Measurements from ENCODE around the gene SLF2. TPM values are rescaled to one million over a fixed set of nuclear protein-coding genes. Genes with fewer than 3 reads are reported as not detected.

SLF2 gene
- total RNA-seq, 1 experiment from 2014 or later = 13.6 TPM

DNA sequence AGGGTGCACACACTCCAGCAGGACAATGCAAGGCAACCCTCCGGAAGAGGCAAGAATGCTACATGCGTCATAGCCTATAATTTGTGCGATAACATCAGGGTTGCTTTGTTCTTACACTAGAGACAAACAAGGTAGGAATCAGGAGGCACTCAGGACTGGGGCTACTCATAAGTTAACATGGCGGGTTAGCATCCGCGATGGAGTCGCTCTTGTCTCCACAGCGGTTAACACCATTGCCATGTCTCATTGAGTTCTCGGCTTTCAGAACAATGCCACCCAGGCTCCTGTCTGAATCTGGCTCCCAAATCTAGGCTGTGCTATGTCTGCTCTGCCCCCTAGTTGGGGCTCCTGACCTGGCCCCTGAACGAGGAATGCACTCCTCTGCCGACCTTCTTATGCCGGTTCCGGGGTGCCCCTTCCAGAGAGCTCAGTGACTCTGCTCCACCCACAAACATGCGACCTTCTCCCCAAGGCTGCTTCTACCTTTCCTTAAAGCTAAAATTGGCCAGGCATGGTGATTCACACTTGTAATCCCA is 24.9 kb upstream of the SLF2 start:
- Histone ChIP-seq H2AFZ (no peak overlapping the region), H3K9me2 (ENCODE audit: insufficient read depth) (no peaks in the 10 kb centered on the region), H3K9me3 (ENCODE audit: insufficient read depth, low read depth) (no peaks in the 10 kb centered on the region), H3K27me3 (ENCODE audit: insufficient read depth, low read depth) (no peaks in the 10 kb centered on the region), H3K27ac (no peak overlapping the region), H3K4me3 (no peak overlapping the region), H3K79me2 (ENCODE audit: low read depth) (no peaks in the 10 kb centered on the region), H3K4me2 (no peak overlapping the region), H3K4me1 (replicated peaks; ENCODE audit: insufficient read depth) (peaks cover 16% of the 10 kb centered on the region), H3F3A (ENCODE audit: insufficient read depth, low read depth) (peaks cover 10% of the 10 kb centered on the region; the same call in 1 of the 2 replicates), H4K20me1 (ENCODE audit: insufficient read depth) (no peaks in the 10 kb centered on the region), H3K36me3 (ENCODE audit: low read depth) (no peaks in the 10 kb centered on the region)
- TF ChIP-seq, protein P1, sequence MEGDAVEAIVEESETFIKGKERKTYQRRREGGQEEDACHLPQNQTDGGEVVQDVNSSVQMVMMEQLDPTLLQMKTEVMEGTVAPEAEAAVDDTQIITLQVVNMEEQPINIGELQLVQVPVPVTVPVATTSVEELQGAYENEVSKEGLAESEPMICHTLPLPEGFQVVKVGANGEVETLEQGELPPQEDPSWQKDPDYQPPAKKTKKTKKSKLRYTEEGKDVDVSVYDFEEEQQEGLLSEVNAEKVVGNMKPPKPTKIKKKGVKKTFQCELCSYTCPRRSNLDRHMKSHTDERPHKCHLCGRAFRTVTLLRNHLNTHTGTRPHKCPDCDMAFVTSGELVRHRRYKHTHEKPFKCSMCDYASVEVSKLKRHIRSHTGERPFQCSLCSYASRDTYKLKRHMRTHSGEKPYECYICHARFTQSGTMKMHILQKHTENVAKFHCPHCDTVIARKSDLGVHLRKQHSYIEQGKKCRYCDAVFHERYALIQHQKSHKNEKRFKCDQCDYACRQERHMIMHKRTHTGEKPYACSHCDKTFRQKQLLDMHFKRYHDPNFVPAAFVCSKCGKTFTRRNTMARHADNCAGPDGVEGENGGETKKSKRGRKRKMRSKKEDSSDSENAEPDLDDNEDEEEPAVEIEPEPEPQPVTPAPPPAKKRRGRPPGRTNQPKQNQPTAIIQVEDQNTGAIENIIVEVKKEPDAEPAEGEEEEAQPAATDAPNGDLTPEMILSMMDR (conservative IDR thresholded peaks at IDR 0.05) = no peak
- TF ChIP-seq EZH2 (IDR thresholded peaks at IDR 0.05; ENCODE audit: low read depth) = no peak
- ChIA-PET CTCF (no interaction called here), POLR2A (ENCODE audit: unreplicated experiment) (no interaction called here)
- intact Hi-C loops (cut with micrococcal nuclease; ENCODE audit: unreplicated experiment) = loop anchor here (5.0 kb wide), 1 partner anchor 124 kb away; no protein-coding TSS in a partner anchor
- no TSS peak for BruUV-seq (replicated peaks)
- no peak for DNase-seq

DNA sequence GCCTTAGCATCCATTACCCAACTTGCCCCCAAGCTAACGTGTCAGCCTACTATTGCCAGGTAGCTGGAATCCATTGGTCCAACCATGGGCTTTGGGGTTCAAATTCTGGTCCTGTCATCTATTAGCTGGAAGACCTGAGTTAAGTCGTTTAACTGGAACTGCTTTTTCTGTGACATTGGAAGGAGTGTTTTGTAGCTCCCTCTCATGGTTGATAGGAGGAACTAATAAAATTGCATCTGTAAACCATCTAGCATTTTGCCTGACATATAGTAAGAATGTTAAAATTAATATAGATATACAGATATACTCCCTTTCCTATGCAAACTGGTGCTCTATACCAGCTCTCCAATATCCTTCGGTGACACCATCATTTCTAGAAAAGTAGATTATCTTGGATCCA is 23.8 kb upstream of the SLF2 start:
- POLR2A ChIA-PET (ENCODE audit: unreplicated experiment) = no interaction called here
- peaks cover 16% of the 10 kb centered on the region for H3K4me1 ChIP-seq (replicated peaks; ENCODE audit: insufficient read depth)
- no peaks in the 10 kb centered on the region for H4K20me1 ChIP-seq (ENCODE audit: insufficient read depth)
- CTCF ChIA-PET = interaction anchor here (1.0 kb wide), 1 partner anchor 10 kb away, joined by 6 read pairs; no protein-coding TSS in a partner anchor
- H2AFZ ChIP-seq = no peak overlapping the region
- H3K27ac ChIP-seq = no peak overlapping the region
- TF ChIP-seq, protein P1 (conservative IDR thresholded peaks at IDR 0.05) = no peak
- TF ChIP-seq EZH2 (IDR thresholded peaks at IDR 0.05; ENCODE audit: low read depth) = no peak
- DNase-seq = no peak
- no peaks in the 10 kb centered on the region for H3K9me2 ChIP-seq (ENCODE audit: insufficient read depth)
- no peaks in the 10 kb centered on the region for H3K9me3 ChIP-seq (ENCODE audit: insufficient read depth, low read depth)
- H3K27me3 ChIP-seq (ENCODE audit: insufficient read depth, low read depth) = no peaks in the 10 kb centered on the region
- H3K36me3 ChIP-seq (ENCODE audit: low read depth) = no peaks in the 10 kb centered on the region
- BruUV-seq (replicated peaks) = no TSS peak
- no peaks in the 10 kb centered on the region for H3K79me2 ChIP-seq (ENCODE audit: low read depth)
- H3K4me3 ChIP-seq = no peak overlapping the region
- H3F3A ChIP-seq (ENCODE audit: insufficient read depth, low read depth) = peaks cover 10% of the 10 kb centered on the region; the same call in 1 of the 2 replicates
- H3K4me2 ChIP-seq = no peak overlapping the region
- intact Hi-C loops (cut with micrococcal nuclease; ENCODE audit: unreplicated experiment) = loop anchor here (5.0 kb wide), 1 partner anchor 123 kb away; no protein-coding TSS in a partner anchor

DNA sequence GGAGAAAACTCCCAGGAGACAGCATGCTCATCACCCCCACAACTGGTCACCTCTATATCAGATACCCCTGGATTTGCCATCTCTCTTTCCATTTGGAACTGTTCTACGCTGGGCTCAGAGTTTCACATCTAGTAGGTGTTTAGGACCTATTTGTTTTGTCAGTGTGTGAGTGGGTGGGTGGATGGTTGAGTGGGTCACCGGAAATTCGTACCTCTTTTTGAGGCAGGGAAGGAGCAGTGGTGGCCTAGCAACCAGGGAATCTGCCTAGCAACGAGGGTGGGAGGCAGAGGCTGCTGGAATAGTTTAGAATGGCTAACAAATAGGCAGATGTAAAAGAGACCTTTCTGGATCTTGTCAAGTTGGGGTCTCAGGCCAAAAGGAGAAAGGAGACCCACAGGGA is 23.2 kb upstream of the SLF2 start:
- Histone ChIP-seq H3K4me1 (replicated peaks; ENCODE audit: insufficient read depth) (peaks cover 16% of the 10 kb centered on the region), H2AFZ (no peak overlapping the region), H3F3A (ENCODE audit: insufficient read depth, low read depth) (peaks cover 10% of the 10 kb centered on the region; the same call in 1 of the 2 replicates), H3K4me2 (no peak overlapping the region), H3K4me3 (no peak overlapping the region), H3K36me3 (ENCODE audit: low read depth) (no peaks in the 10 kb centered on the region), H3K27ac (no peak overlapping the region), H3K27me3 (ENCODE audit: insufficient read depth, low read depth) (no peaks in the 10 kb centered on the region), H3K79me2 (ENCODE audit: low read depth) (no peaks in the 10 kb centered on the region), H3K9me3 (ENCODE audit: insufficient read depth, low read depth) (no peaks in the 10 kb centered on the region), H4K20me1 (ENCODE audit: insufficient read depth) (no peaks in the 10 kb centered on the region), H3K9me2 (ENCODE audit: insufficient read depth) (no peaks in the 10 kb centered on the region)
- ChIA-PET CTCF (no interaction called here), POLR2A (ENCODE audit: unreplicated experiment) (no interaction called here)
- BruUV-seq (replicated peaks) = no TSS peak
- intact Hi-C loops (cut with micrococcal nuclease; ENCODE audit: unreplicated experiment) = loop anchor here (5.0 kb wide), 1 partner anchor 123 kb away; no protein-coding TSS in a partner anchor
- TF ChIP-seq EZH2 (IDR thresholded peaks at IDR 0.05; ENCODE audit: low read depth) = no peak
- TF ChIP-seq, protein P1 (conservative IDR thresholded peaks at IDR 0.05) = no peak
- no peak for DNase-seq

Measured in PC-9 (cell line).